GM23338 (cell line): ENCODE measurements around the gene EXOC3. TPM values are rescaled to one million over a fixed set of nuclear protein-coding genes. Genes with fewer than 3 reads are reported as not detected.

Source experiments
- ATAC-seq: fragments of 200-7000 bp; cut with Tn5 transposase; 3 replicates; pipeline ENCODE4 v1.9.1; 2020
- DNase-seq: peaks from one replicate; pipeline ENCODE4 v3.0.0-alpha.2; 2015; ENCODE audit warnings: low spot score
- H2AFZ ChIP-seq: fragments of 200-600 bp; sonication (generic); 2 replicates; pipeline ENCODE4 v1.8.0; 2016; ENCODE audit warnings: antibody characterized with exemption, mild to moderate bottlenecking, moderate library complexity
- H3F3A ChIP-seq: fragments of 200-600 bp; sonication (generic); replicated peaks from 2 replicates; pipeline ENCODE4 v1.8.0; 2017; ENCODE audit warnings: antibody characterized with exemption, mixed run types, low read depth
- H3K27ac ChIP-seq: fragments of 200-600 bp; sonication (generic); 2 replicates; pipeline ENCODE4 v1.6.1; 2016; ENCODE audit warnings: low read depth
- H3K27me3 ChIP-seq: fragments of 200-600 bp; sonication (generic); 2 replicates; pipeline ENCODE4 v1.8.0; 2016; ENCODE audit warnings: mild to moderate bottlenecking, mixed run types, moderate library complexity; ENCODE audit not compliant: insufficient read depth
- H3K36me3 ChIP-seq: fragments of 200-600 bp; sonication (generic); 2 replicates; pipeline ENCODE4 v1.8.0; 2016; ENCODE audit warnings: mild to moderate bottlenecking; ENCODE audit not compliant: insufficient read depth
- H3K4me1 ChIP-seq: fragments of 200-600 bp; sonication (generic); 2 replicates; pipeline ENCODE4 v1.8.0; 2016; ENCODE audit warnings: mild to moderate bottlenecking, moderate library complexity; ENCODE audit not compliant: insufficient read depth
- H3K4me2 ChIP-seq: fragments of 200-600 bp; sonication (generic); 2 replicates; pipeline ENCODE4 v1.7.1; 2017; ENCODE audit warnings: mixed run types
- H3K4me3 ChIP-seq: fragments of 200-600 bp; sonication (generic); 2 replicates; pipeline ENCODE4 v1.6.1; 2016; ENCODE audit warnings: mixed run types
- H3K79me2 ChIP-seq: fragments of 200-600 bp; sonication (generic); replicated peaks from 2 replicates; pipeline ENCODE4 v1.8.0; 2017; ENCODE audit warnings: mild to moderate bottlenecking; ENCODE audit not compliant: insufficient read depth
- H3K9me2 ChIP-seq: fragments of 200-600 bp; sonication (generic); 2 replicates; pipeline ENCODE4 v1.8.0; 2017; ENCODE audit not compliant: insufficient read depth
- H4K20me1 ChIP-seq: fragments of 200-600 bp; sonication (generic); replicated peaks from 2 replicates; pipeline ENCODE4 v1.8.0; 2017; ENCODE audit warnings: mild to moderate bottlenecking; ENCODE audit not compliant: insufficient read depth
- H3K27ac Mint-ChIP-seq: 2 replicates; pipeline ENCODE4 v1.8.0; 2020; ENCODE audit warnings: inconsistent platforms, mild to moderate bottlenecking, moderate library complexity, mixed read lengths
- H3K27me3 Mint-ChIP-seq: 3 replicates; pipeline ENCODE4 v1.8.0; 2022; ENCODE audit warnings: low read depth, mild to moderate bottlenecking, moderate library complexity, mixed read lengths, inconsistent platforms; ENCODE audit not compliant: insufficient read depth, poor library complexity
- H3K36me3 Mint-ChIP-seq: 3 replicates; pipeline ENCODE4 v1.8.0; 2021; ENCODE audit warnings: low read depth, mild to moderate bottlenecking, inconsistent platforms, moderate library complexity, mixed read lengths
- H3K4me1 Mint-ChIP-seq: 3 replicates; pipeline ENCODE4 v1.8.0; 2020; ENCODE audit warnings: mild to moderate bottlenecking, inconsistent platforms, mixed read lengths
- H3K4me3 Mint-ChIP-seq: 3 replicates; pipeline ENCODE4 v1.8.0; 2021; ENCODE audit warnings: moderate library complexity, mild to moderate bottlenecking, inconsistent platforms, mixed read lengths
- H3K9me3 Mint-ChIP-seq: 3 replicates; pipeline ENCODE4 v1.8.0; 2020; ENCODE audit warnings: moderate library complexity, mild to moderate bottlenecking, inconsistent platforms, mixed read lengths
- CTCF ChIP-seq, 2 experiments: fragments of 200-600 bp in 1 of 2; sonication (generic) in 1 of 2; conservative IDR thresholded peaks; 2 replicates each; pipeline versions ENCODE4 v1.5.1 to v1.6.1; 2016 to 2017; ENCODE audit warnings: antibody characterized with exemption in 2 of 2, low read depth in 2 of 2, mild to moderate bottlenecking in 2 of 2, moderate library complexity in 1 of 2
- EZH2 ChIP-seq: fragments of 200-600 bp; sonication (generic); IDR thresholded peaks from one replicate; pipeline ENCODE4 v1.8.0; 2017; ENCODE audit warnings: antibody characterized with exemption, mild to moderate bottlenecking, low read depth; ENCODE audit not compliant: unreplicated experiment
- EZH2phosphoT487 ChIP-seq: fragments of 200-600 bp; sonication (generic); IDR thresholded peaks from one replicate; pipeline ENCODE4 v1.8.1; 2018; ENCODE audit warnings: antibody characterized with exemption; ENCODE audit not compliant: unreplicated experiment
- JUNB ChIP-seq: IDR thresholded peaks from one replicate; pipeline ENCODE4 v1.6.1; 2016; ENCODE audit warnings: antibody characterized with exemption; ENCODE audit not compliant: unreplicated experiment
- NANOG ChIP-seq: IDR thresholded peaks from 2 replicates; pipeline ENCODE4 v1.6.1; 2016; ENCODE audit warnings: antibody characterized with exemption, borderline replicate concordance
- POLR2AphosphoS5 ChIP-seq: IDR thresholded peaks from 2 replicates; pipeline ENCODE4 v1.6.1; 2016; ENCODE audit warnings: antibody characterized with exemption, low read depth
- STAT1 ChIP-seq: IDR thresholded peaks from one replicate; pipeline ENCODE4 v1.6.1; 2016; ENCODE audit warnings: antibody characterized with exemption; ENCODE audit not compliant: unreplicated experiment
- ZNF114 ChIP-seq: fragments of 250-450 bp; sonication (Bioruptor Pico); IDR thresholded peaks from 2 replicates; pipeline ENCODE4 v1.5.0; 2020; ENCODE audit warnings: mild to moderate bottlenecking, moderate library complexity
- ZNF331 ChIP-seq: fragments of 250-450 bp; sonication (Bioruptor Pico); IDR thresholded peaks from 2 replicates; pipeline ENCODE4 v1.5.0; 2020; ENCODE audit warnings: low read depth, mild to moderate bottlenecking, moderate library complexity
- polyA plus RNA-seq: library from polyadenylated mRNA; unstranded; fragments of >200 nt; fragmentation: Nextera tagmentation; extraction: Ambion mirVana; gene quantifications from 2 replicates; pipeline ENCODE4 v1.2.1, GENCODE V29; 2016
- total RNA-seq: library from RNA; depleted of rRNA; stranded (reverse); fragments of >200 nt; shearing (Covaris generic); gene quantifications from 2 replicates; pipeline ENCODE4 v1.2.3, GENCODE V29; 2014
- TF ChIP-seq, protein P1 (sequence below): fragments of 250-450 bp; sonication (Bioruptor Pico); IDR thresholded peaks from 2 replicates; pipeline ENCODE4 v1.5.0; 2020; ENCODE audit warnings: mild to moderate bottlenecking, moderate library complexity
- TF ChIP-seq, protein P2 (sequence below): IDR thresholded peaks from one replicate; pipeline ENCODE4 v1.6.1; 2018; ENCODE audit warnings: antibody characterized with exemption; ENCODE audit not compliant: unreplicated experiment

The EXOC3 gene
- total and polyA plus RNA-seq, 2 experiments from 2014 or later, result 13.4 to 31.6 TPM

DNA sequence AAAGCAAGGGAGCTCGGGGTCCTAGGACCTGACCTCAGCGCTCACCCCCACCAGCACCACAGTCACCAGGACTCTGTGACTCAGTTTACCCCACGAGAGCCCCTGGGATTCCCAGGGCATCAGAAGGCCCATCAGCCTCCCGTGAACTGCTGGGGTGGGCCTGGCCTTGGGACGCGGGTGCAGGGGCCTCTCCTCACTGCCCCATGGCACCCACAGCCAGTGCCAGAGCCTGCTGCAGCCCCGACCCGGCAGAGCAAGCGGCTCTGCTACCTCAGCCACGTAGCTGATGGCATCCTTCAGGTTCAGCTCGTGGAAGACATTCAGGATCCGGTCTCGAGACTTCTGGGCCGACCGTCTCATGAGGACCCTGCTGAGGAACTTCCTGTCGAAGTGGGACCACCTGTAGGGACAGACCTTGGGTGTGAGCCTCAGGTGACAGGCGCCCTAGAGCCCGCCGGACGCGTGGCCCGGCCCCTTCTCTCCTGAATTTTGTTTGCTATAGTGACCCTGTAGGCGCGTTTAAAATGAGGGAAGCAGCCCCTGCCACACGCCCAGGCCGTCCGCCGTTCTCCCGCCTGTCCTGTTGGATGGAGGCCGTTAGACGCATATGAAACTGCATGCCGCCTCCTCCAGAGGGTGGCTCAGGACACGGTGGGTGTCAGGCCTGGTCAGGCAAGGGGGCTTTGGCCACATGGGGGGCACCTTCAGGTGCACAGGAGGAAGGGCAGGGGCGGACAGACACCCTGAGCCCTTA is 36.8 kb downstream of the EXOC3 start:
- no peak overlapping the region for H3K27ac ChIP-seq
- TF ChIP-seq JUNB (no peak), EZH2phosphoT487 (no peak), POLR2AphosphoS5 (no peak), NANOG (no peak), STAT1 (no peak), CTCF (conservative IDR thresholded peaks at IDR 0.05; ENCODE audit: low read depth in 2 of 2) (no peak), ZNF331 (CRISPR knock-in tag) (no peak), ZNF114 (CRISPR knock-in tag) (no peak), EZH2 (no peak)
- TF ChIP-seq, protein P1, sequence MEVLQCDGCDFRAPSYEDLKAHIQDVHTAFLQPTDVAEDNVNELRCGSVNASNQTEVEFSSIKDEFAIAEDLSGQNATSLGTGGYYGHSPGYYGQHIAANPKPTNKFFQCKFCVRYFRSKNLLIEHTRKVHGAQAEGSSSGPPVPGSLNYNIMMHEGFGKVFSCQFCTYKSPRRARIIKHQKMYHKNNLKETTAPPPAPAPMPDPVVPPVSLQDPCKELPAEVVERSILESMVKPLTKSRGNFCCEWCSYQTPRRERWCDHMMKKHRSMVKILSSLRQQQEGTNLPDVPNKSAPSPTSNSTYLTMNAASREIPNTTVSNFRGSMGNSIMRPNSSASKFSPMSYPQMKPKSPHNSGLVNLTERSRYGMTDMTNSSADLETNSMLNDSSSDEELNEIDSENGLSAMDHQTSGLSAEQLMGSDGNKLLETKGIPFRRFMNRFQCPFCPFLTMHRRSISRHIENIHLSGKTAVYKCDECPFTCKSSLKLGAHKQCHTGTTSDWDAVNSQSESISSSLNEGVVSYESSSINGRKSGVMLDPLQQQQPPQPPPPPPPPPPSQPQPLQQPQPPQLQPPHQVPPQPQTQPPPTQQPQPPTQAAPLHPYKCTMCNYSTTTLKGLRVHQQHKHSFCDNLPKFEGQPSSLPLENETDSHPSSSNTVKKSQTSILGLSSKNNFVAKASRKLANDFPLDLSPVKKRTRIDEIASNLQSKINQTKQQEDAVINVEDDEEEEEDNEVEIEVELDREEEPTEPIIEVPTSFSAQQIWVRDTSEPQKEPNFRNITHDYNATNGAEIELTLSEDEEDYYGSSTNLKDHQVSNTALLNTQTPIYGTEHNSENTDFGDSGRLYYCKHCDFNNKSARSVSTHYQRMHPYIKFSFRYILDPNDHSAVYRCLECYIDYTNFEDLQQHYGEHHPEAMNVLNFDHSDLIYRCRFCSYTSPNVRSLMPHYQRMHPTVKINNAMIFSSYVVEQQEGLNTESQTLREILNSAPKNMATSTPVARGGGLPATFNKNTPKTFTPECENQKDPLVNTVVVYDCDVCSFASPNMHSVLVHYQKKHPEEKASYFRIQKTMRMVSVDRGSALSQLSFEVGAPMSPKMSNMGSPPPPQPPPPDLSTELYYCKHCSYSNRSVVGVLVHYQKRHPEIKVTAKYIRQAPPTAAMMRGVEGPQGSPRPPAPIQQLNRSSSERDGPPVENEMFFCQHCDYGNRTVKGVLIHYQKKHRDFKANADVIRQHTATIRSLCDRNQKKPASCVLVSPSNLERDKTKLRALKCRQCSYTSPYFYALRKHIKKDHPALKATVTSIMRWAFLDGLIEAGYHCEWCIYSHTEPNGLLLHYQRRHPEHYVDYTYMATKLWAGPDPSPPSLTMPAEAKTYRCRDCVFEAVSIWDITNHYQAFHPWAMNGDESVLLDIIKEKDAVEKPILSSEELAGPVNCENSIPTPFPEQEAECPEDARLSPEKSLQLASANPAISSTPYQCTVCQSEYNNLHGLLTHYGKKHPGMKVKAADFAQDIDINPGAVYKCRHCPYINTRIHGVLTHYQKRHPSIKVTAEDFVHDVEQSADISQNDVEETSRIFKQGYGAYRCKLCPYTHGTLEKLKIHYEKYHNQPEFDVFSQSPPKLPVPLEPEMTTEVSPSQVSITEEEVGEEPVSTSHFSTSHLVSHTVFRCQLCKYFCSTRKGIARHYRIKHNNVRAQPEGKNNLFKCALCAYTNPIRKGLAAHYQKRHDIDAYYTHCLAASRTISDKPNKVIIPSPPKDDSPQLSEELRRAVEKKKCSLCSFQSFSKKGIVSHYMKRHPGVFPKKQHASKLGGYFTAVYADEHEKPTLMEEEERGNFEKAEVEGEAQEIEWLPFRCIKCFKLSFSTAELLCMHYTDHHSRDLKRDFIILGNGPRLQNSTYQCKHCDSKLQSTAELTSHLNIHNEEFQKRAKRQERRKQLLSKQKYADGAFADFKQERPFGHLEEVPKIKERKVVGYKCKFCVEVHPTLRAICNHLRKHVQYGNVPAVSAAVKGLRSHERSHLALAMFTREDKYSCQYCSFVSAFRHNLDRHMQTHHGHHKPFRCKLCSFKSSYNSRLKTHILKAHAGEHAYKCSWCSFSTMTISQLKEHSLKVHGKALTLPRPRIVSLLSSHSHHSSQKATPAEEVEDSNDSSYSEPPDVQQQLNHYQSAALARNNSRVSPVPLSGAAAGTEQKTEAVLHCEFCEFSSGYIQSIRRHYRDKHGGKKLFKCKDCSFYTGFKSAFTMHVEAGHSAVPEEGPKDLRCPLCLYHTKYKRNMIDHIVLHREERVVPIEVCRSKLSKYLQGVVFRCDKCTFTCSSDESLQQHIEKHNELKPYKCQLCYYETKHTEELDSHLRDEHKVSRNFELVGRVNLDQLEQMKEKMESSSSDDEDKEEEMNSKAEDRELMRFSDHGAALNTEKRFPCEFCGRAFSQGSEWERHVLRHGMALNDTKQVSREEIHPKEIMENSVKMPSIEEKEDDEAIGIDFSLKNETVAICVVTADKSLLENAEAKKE (CRISPR knock-in tag), result no peak
- TF ChIP-seq, protein P2, sequence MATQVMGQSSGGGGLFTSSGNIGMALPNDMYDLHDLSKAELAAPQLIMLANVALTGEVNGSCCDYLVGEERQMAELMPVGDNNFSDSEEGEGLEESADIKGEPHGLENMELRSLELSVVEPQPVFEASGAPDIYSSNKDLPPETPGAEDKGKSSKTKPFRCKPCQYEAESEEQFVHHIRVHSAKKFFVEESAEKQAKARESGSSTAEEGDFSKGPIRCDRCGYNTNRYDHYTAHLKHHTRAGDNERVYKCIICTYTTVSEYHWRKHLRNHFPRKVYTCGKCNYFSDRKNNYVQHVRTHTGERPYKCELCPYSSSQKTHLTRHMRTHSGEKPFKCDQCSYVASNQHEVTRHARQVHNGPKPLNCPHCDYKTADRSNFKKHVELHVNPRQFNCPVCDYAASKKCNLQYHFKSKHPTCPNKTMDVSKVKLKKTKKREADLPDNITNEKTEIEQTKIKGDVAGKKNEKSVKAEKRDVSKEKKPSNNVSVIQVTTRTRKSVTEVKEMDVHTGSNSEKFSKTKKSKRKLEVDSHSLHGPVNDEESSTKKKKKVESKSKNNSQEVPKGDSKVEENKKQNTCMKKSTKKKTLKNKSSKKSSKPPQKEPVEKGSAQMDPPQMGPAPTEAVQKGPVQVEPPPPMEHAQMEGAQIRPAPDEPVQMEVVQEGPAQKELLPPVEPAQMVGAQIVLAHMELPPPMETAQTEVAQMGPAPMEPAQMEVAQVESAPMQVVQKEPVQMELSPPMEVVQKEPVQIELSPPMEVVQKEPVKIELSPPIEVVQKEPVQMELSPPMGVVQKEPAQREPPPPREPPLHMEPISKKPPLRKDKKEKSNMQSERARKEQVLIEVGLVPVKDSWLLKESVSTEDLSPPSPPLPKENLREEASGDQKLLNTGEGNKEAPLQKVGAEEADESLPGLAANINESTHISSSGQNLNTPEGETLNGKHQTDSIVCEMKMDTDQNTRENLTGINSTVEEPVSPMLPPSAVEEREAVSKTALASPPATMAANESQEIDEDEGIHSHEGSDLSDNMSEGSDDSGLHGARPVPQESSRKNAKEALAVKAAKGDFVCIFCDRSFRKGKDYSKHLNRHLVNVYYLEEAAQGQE, result no peak
- no peak overlapping the region for H2AFZ ChIP-seq
- H3F3A ChIP-seq, result no peaks in the 10 kb centered on the region
- H3K79me2 ChIP-seq, result no peaks in the 10 kb centered on the region
- H3K9me2 ChIP-seq, result no peaks in the 10 kb centered on the region
- Mint-ChIP-seq H3K4me1 (peaks cover 3% of the 10 kb centered on the region; the same call in 1 of the 3 replicates), H3K9me3 (no peaks in the 10 kb centered on the region), H3K36me3 (no peaks in the 10 kb centered on the region), H3K27ac (no peak overlapping the region), H3K27me3 (peaks cover 31% of the 10 kb centered on the region), H3K4me3 (no peak overlapping the region)
- H3K36me3 ChIP-seq, result no peaks in the 10 kb centered on the region
- H3K4me1 ChIP-seq, result no peaks in the 10 kb centered on the region
- no peak overlapping the region for H3K4me3 ChIP-seq
- no peak overlapping the region for H3K4me2 ChIP-seq
- H4K20me1 ChIP-seq, result no peaks in the 10 kb centered on the region
- ATAC-seq (no peak), DNase-seq (no peak)
- H3K27me3 ChIP-seq, result peaks cover 21% of the 10 kb centered on the region
